Measurements from ENCODE around the gene BBOX1.
"Not testable (repeated sequence)": the region's sequence is repeated elsewhere in the genome, so short reads cannot be mapped to it uniquely, and the experiment has no call there.

The BBOX1 gene

GRCh38 chr11:27129686-27130085 lies 89.1 kb downstream of the BBOX1 start:
- DNase-seq (ENCODE audit: low spot score): no peak

DNA sequence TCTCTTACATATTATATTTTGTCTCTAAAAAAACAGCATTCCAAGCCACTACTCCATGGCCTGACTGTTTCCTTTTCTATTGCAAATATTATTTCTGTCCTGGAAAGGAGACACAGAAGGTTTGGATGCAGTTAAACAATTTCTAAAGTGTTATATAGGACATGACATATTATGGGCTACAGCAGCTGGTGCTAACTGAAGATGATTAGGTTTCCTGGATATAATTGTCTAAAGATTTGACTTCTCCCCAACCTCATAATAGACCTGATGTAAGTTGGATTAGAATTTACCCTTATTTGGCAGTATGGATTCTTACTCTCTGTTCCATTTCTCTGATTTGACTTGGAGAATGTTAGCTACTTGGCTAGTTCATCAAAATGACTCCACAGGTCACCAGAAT lies 90.2 kb downstream of the BBOX1 start:
- no peak for DNase-seq (ENCODE audit: low spot score)

GRCh38 chr11:27135924-27136329 lies 95.3 kb downstream of the BBOX1 start:
- not testable (repeated sequence) for DNase-seq (ENCODE audit: low spot score)

- no peak for DNase-seq (ENCODE audit: low spot score)
Measured at GRCh38 chr11:27138716-27139115, 98.1 kb downstream of the BBOX1 start.

GRCh38 chr11:27139742-27140367 lies 99.2 kb downstream of the BBOX1 start:
- DNase-seq (ENCODE audit: low spot score): no peak

DNA sequence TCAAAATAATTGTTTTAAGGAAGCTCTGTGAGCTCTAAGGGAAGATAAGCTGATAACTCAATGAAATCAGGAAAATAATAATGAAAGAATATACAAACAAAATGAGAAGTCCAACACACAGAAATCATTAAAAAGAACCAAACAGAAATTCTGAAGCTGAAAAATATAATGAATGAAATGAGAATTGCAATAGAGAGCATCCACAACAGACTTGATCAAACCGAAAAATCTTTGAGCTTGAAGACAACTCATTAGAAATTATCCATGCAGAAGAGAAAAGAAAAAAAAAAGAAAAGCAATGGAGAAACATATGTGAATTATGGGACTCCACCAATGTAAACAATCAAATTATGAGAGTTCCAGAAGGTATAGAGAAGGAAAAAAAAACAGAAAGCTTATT lies 101.0 kb downstream of the BBOX1 start:
- DNase-seq (ENCODE audit: low spot score): no peak

- DNase-seq (ENCODE audit: low spot score): no peak
Measured at GRCh38 chr11:27147916-27148315, 107.3 kb downstream of the BBOX1 start.

DNA sequence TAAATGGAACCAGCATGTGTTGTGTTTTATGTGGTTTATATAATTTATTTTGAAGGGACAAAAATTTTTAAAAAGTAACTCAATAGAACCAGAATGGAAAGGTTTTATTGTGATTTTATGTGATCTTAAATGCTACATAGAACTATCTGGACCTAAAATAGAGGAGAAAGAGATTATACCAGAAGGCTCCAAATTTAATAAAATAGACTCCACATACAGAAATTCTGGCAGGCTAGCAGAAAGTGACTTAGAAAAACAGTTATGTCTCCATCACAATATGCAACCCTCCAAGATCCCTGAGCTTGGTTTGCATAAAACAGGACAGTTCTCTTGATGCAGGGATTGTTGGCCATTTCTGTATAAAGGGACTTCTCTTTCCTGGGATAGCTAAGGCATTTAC lies 107.9 kb downstream of the BBOX1 start:
- DNase-seq (ENCODE audit: low spot score): no peak

GRCh38 chr11:27150098-27150497 lies 109.5 kb downstream of the BBOX1 start:
- DNase-seq (ENCODE audit: low spot score): no peak

- DNase-seq (ENCODE audit: low spot score): no peak
Measured at GRCh38 chr11:27153136-27153535, 112.5 kb downstream of the BBOX1 start.

- peak; percentile 90 for DNase-seq (ENCODE audit: low spot score)
Measured at GRCh38 chr11:27158456-27159334, 118.1 kb downstream of the BBOX1 start.

DNA sequence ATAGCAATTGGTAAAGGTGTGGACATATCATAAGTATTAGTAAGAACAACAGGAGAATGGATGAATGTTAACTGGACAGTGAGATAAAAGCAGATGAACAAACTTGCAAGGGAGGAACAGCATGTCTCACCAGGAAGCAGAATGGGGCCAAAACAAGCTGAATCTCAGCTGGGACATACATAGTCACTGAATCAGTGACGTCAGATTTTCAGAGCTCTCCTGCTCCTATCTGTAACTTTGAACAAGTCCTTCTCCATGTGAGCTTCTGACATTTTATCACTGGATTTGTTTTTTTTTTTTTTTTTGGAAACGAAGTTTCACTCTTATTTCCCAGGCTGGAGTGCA lies 118.7 kb downstream of the BBOX1 start:
- no peak for DNase-seq (ENCODE audit: low spot score)

DNA sequence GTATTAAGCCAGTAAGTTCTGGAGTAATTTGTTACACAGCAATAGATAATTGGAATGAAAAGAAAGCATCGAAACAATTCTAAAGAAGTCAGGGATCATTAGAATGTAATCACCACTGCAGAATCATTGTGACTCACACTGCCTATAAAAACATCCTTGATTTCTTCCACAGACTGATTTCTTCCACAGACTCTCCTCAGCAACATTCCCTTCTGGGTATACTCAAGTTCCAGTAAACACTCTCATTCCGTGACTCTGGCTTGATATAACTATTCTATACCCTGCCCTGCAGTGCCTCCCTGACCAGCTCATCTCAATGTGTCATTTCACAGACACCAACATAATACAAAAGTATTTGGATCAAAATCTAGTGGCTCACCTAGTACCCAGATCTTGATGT lies 120.5 kb downstream of the BBOX1 start:
- no peak for DNase-seq (ENCODE audit: low spot score)

- no peak for DNase-seq (ENCODE audit: low spot score)
Measured at GRCh38 chr11:27162237-27162636, 121.6 kb downstream of the BBOX1 start.

- DNase-seq (ENCODE audit: low spot score): no peak
Measured at GRCh38 chr11:27166130-27166529, 125.5 kb downstream of the BBOX1 start.

GRCh38 chr11:27171376-27171958 lies 130.9 kb downstream of the BBOX1 start:
- DNase-seq (ENCODE audit: low spot score): no peak

DNA sequence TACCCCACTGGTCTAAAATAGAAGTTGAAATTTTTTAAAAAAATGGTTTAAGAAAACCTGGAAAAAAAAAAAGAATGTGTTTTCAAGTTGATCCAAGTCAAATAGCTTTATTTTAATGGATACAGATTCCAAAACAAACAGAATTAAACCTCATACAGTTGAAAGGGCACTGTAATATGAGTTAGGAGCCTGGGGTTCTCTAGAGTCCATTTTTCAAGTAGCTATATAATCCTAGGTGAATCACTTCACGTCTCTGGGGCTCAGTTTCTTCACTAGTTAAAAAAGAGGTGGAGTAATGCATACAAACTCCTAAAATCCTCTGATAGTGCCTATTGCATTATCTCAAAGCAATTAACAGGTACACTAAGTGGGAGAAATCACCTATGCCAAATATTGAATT lies 132.9 kb downstream of the BBOX1 start:
- DNase-seq (ENCODE audit: low spot score): no peak

DNA sequence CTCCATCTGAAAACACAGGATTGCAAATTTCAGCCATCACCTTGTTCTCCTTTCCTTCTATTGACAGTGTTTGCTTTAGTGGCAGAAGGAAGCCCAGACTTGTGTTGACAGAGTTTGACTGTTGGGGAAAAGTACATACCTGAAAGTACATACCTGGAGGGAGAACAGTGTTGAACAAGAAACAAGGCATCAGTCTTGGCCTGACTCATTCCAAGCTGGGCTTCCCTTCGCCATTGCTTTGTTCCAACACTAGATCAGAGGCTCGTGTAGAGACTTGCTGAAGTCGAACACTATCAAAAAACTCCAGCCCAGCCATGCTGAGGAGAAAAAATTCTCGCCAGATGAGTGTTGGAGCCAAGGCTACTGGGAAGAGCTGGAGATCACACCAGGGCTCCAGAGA lies 133.4 kb downstream of the BBOX1 start:
- no peak for DNase-seq (ENCODE audit: low spot score)

- no peak for DNase-seq (ENCODE audit: low spot score)
Measured at GRCh38 chr11:27174672-27175210, 134.1 kb downstream of the BBOX1 start.

DNA sequence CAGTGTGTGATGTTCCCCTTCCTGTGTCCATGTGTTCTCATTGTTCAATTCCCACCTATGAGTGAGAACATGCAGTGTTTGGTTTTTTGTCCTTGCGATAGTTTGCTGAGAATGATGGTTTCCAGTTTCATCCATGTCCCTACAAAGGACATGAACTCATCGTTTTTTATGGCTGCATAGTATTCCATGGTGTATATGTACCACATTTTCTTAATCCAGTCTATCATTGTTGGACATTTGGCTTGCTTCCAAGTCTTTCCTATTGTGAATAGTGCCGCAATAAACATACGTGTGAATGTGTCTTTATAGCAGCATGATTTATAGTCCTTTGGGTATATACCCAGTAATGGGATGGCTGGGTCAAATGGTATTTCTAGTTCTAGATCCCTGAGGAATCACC lies 134.9 kb downstream of the BBOX1 start:
- DNase-seq (ENCODE audit: low spot score): not testable (repeated sequence)
